ENCODE results near the gene TIGD1. TPM values are rescaled to one million over a fixed set of nuclear protein-coding genes. Genes with fewer than 3 reads are reported as not detected.

The TIGD1 gene
- total RNA-seq, 1 experiment from 2014 or later = 6.0 TPM

DNA sequence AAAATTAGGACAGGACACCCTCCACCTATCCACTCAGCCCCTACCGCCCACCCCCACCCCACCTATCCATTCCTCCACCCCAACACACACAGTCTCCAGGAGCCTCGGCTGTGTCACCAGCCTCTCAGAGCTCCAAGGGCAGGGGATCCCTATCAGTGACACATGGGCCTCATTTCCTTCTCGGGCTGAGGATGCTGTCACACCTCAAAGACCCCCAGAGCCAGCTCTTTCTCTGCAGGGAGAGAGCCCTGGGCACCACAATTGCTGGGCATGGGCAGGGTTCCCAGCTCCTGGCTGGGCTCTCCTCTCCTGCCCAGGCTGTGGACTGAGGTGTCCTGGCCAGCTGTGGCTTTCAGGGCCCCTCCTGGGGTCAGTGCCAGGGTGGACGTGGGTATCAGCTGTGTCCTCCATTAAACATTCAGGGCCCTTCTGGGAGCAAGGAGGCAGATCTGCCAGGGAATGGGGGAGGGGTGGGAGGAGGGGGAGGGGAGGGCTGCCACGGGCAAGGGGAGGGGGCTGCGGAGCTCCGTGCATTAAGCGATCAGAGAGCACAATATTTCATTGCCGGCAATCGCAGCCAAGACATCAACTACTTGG, 48.5 kb downstream of the TIGD1 start:
- ChIA-PET POLR2A (interaction anchor here (0.7 kb wide), 1 partner anchor 27 kb away, joined by 3 read pairs; no protein-coding TSS in a partner anchor), RAD21 (ENCODE audit: low non-redundant PET in 1 of 2, low total read pairs in 2 of 2, uncharacterized antibody in 2 of 2, unreplicated experiment in 2 of 2) (no interaction called here), CTCF (interaction anchor here (0.6 kb wide), 1 partner anchor 12 kb away, joined by 3 read pairs; no protein-coding TSS in a partner anchor)
- Histone ChIP-seq H4K20me1 (ENCODE audit: insufficient read depth) (no peaks in the 10 kb centered on the region), H3K9ac (ENCODE audit: low read length) (no peak overlapping the region), H3K36me3 (ENCODE audit: control insufficient read depth in 1 of 2, insufficient read depth in 2 of 2, low read length in 2 of 2) (no peaks in the 10 kb centered on the region), H2AFZ (ENCODE audit: low read depth, low read length, poor library complexity, severe bottlenecking) (no peak overlapping the region), H3K9me3 (ENCODE audit: control insufficient read depth in 1 of 2, insufficient read depth in 1 of 2, low read depth in 1 of 2, low read length in 2 of 2) (no peaks in the 10 kb centered on the region), H3K4me2 (ENCODE audit: low read length) (no peak overlapping the region), H3K27me3 (ENCODE audit: insufficient read depth, low read length) (no peaks in the 10 kb centered on the region), H3K9me2 (ENCODE audit: insufficient read depth) (no peaks in the 10 kb centered on the region), H3K27ac (ENCODE audit: low read depth, low read length) (no peak overlapping the region), H3K4me3 (replicated peaks in 1 of 2; ENCODE audit: low read depth in 1 of 2, low read length in 2 of 2) (no peak overlapping the region), H3K4me1 (ENCODE audit: control insufficient read depth in 1 of 2, insufficient read depth in 2 of 2, low read length in 2 of 2) (no peaks in the 10 kb centered on the region), H3K79me2 (ENCODE audit: insufficient read depth, low read length) (no peaks in the 10 kb centered on the region)
- no TSS peak for BruUV-seq (replicated peaks)
- DNase-seq (ENCODE audit: low read depth, low spot score) = no peak
- intact Hi-C loops (cut with micrococcal nuclease) = no loop called here
- no peak for ATAC-seq
- TF ChIP-seq JUND (IDR thresholded peaks at IDR 0.05) = no peak
- TF ChIP-seq TCF7L2 (IDR thresholded peaks at IDR 0.05; ENCODE audit: borderline replicate concordance, extremely low read depth, insufficient read depth, insufficient read length) = no peak
- TF ChIP-seq POLR2A (IDR thresholded peaks at IDR 0.05; ENCODE audit: borderline replicate concordance, extremely low read depth, insufficient read depth, insufficient read length) = no peak
- no peak for TF ChIP-seq CTCF (IDR thresholded peaks at IDR 0.05 in 2 of 3, conservative IDR thresholded peaks at IDR 0.05 in 1 of 3; ENCODE audit: borderline replicate concordance in 1 of 3, insufficient read depth in 1 of 3, low read depth in 2 of 3, low read length in 2 of 3)
- no peak for TF ChIP-seq CBX3 (IDR thresholded peaks at IDR 0.05; ENCODE audit: low read depth)
- TF ChIP-seq RAD21 (IDR thresholded peaks at IDR 0.05; ENCODE audit: low read depth) = no peak
- TF ChIP-seq POLR2AphosphoS5 (IDR thresholded peaks at IDR 0.05; ENCODE audit: low read depth, low read length) = no peak
- no peak for TF ChIP-seq YY1 (IDR thresholded peaks at IDR 0.05; ENCODE audit: extremely low read depth, insufficient replicate concordance, low read depth, low read length)
- TF ChIP-seq SP1 (IDR thresholded peaks at IDR 0.05; ENCODE audit: low read depth) = no peak
- no peak for TF ChIP-seq REST (IDR thresholded peaks at IDR 0.05; ENCODE audit: low read depth)
- TF ChIP-seq, protein P1, sequence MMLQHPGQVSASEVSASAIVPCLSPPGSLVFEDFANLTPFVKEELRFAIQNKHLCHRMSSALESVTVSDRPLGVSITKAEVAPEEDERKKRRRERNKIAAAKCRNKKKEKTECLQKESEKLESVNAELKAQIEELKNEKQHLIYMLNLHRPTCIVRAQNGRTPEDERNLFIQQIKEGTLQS (IDR thresholded peaks at IDR 0.05) = no peak
- no peak for TF ChIP-seq SIN3A (IDR thresholded peaks at IDR 0.05; ENCODE audit: low read depth)
- TF ChIP-seq EZH2phosphoT487 (IDR thresholded peaks at IDR 0.05; ENCODE audit: borderline replicate concordance) = no peak
- TF ChIP-seq CEBPB (IDR thresholded peaks at IDR 0.05; ENCODE audit: low read depth) = no peak
- no peak for TF ChIP-seq ZFX (IDR thresholded peaks at IDR 0.05)
